Measurements from ENCODE around the gene LDLRAD4.

The LDLRAD4 gene

GRCh38 chr18:13289481-13290205 is 71.1 kb downstream of the LDLRAD4 start:
- DNase-seq, result no peak

GRCh38 chr18:13290856-13291271 is 72.3 kb downstream of the LDLRAD4 start:
- DNase-seq, result no peak

GRCh38 chr18:13291299-13291698 is 72.7 kb downstream of the LDLRAD4 start:
- DNase-seq, result no peak

GRCh38 chr18:13291745-13292447 is 73.3 kb downstream of the LDLRAD4 start:
- DNase-seq, result no peak

GRCh38 chr18:13292736-13293135 is 74.2 kb downstream of the LDLRAD4 start:
- DNase-seq, result no peak

GRCh38 chr18:13294309-13294708 is 75.7 kb downstream of the LDLRAD4 start:
- DNase-seq, result no peak

- no peak for DNase-seq
Observed at GRCh38 chr18:13295894-13296293, 77.3 kb downstream of the LDLRAD4 start.

GRCh38 chr18:13296867-13297574 is 78.5 kb downstream of the LDLRAD4 start:
- no peak for DNase-seq

- no peak for DNase-seq
Observed at GRCh38 chr18:13298262-13298661, 79.7 kb downstream of the LDLRAD4 start.

GRCh38 chr18:13300029-13300428 is 81.5 kb downstream of the LDLRAD4 start:
- no peak for DNase-seq

GRCh38 chr18:13300796-13301195 is 82.2 kb downstream of the LDLRAD4 start:
- DNase-seq, result no peak

- no peak for DNase-seq
Observed at GRCh38 chr18:13302040-13302439, 83.5 kb downstream of the LDLRAD4 start.

GRCh38 chr18:13302457-13303225 is 84.1 kb downstream of the LDLRAD4 start:
- DNase-seq, result no peak

- DNase-seq, result no peak
Observed at GRCh38 chr18:13303756-13304364, 85.3 kb downstream of the LDLRAD4 start.

- DNase-seq, result no peak
Observed at GRCh38 chr18:13305301-13305700, 86.7 kb downstream of the LDLRAD4 start.

GRCh38 chr18:13306583-13306982 is 88.0 kb downstream of the LDLRAD4 start:
- DNase-seq, result no peak

GRCh38 chr18:13308369-13308768 is 89.8 kb downstream of the LDLRAD4 start:
- DNase-seq, result no peak

- no peak for DNase-seq
Observed at GRCh38 chr18:13309031-13309747, 90.6 kb downstream of the LDLRAD4 start.

GRCh38 chr18:13309748-13310670 is 91.4 kb downstream of the LDLRAD4 start:
- no peak for DNase-seq

GRCh38 chr18:13311193-13311592 is 92.6 kb downstream of the LDLRAD4 start:
- DNase-seq, result no peak

GRCh38 chr18:13312515-13312914 is 94.0 kb downstream of the LDLRAD4 start:
- DNase-seq, result no peak

Data from T1000 (cell line).